H1 (cell line): ENCODE measurements around the gene SOS1. TPM values are rescaled to one million over a fixed set of nuclear protein-coding genes. Genes with fewer than 3 reads are reported as not detected.
"Not testable (repeated sequence)": the region's sequence is repeated elsewhere in the genome, so short reads cannot be mapped to it uniquely, and the experiment has no call there.

Experiments used
- CTCF ChIA-PET: fragments of 300-600 bp; sonication (Branson Sonifier 250); formaldehyde crosslinking; loops from one replicate; lab custom pipeline; 2021; ENCODE audit not compliant: partially characterized antibody; lab: Charles Lee
- POLR2A ChIA-PET: fragments of 300-600 bp; sonication (Branson Sonifier 250); formaldehyde crosslinking; loops from one replicate; lab custom pipeline; 2021; ENCODE audit warnings: inconsistent platforms; ENCODE audit not compliant: partially characterized antibody; lab: Charles Lee
- DNase-seq, 2 experiments: peaks; one replicate each; pipeline versions ENCODE4 v3.0.0 to v3.0.0-alpha.2; 2010 to 2022; ENCODE audit warnings: low spot score in 2 of 2, low read depth in 1 of 2, mixed read lengths in 1 of 2
- FAIRE-seq: peaks from 2 replicates; lab custom pipeline; 2011; peaks lifted over from hg19 to GRCh38; lab: Jason Lieb, UNC
- H2AFZ ChIP-seq: 2 replicates; pipeline ENCODE4 v1.8.1; 2012; ENCODE audit warnings: low read length, inconsistent platforms
- H2AK5ac ChIP-seq: 2 replicates; pipeline ENCODE4 v1.6.1; 2013; ENCODE audit warnings: low read depth, low read length
- H2BK120ac ChIP-seq: replicated peaks from 2 replicates; pipeline ENCODE3; 2013; ENCODE audit warnings: low read depth, low read length, inconsistent platforms
- H2BK12ac ChIP-seq: 2 replicates; pipeline ENCODE4 v1.6.1; 2013; ENCODE audit warnings: low read depth, low read length
- H2BK15ac ChIP-seq: 2 replicates; pipeline ENCODE4 v1.6.1; 2013; ENCODE audit warnings: low read length
- H2BK20ac ChIP-seq: 2 replicates; pipeline ENCODE4 v1.6.1; 2013; ENCODE audit warnings: low read length
- H2BK5ac ChIP-seq: 2 replicates; pipeline ENCODE4 v1.6.1; 2013; ENCODE audit warnings: low read depth, low read length
- H3K14ac ChIP-seq: 2 replicates; pipeline ENCODE4 v1.6.1; 2013; ENCODE audit warnings: inconsistent platforms; ENCODE audit not compliant: insufficient read length
- H3K18ac ChIP-seq: 2 replicates; pipeline ENCODE4 v1.6.1; 2013; ENCODE audit warnings: low read length; ENCODE audit errors: extremely low read depth
- H3K23ac ChIP-seq: 2 replicates; pipeline ENCODE4 v1.6.1; 2013; ENCODE audit warnings: inconsistent platforms; ENCODE audit not compliant: insufficient read length
- H3K23me2 ChIP-seq: 2 replicates; pipeline ENCODE4 v1.6.1; 2013; ENCODE audit warnings: low read depth, low read length
- H3K27ac ChIP-seq: 2 replicates; pipeline ENCODE4 v1.6.1; 2011; ENCODE audit warnings: low read depth, low read length, inconsistent platforms
- H3K27me3 ChIP-seq, 4 experiments: replicated peaks in 1 of 4; 1 replicate in 1 of 4; 2 replicates in 3 of 4; pipeline versions ENCODE4 v1.6.1 to v1.8.1; 2011 to 2013; ENCODE audit warnings: low read length in 3 of 4, mild to moderate bottlenecking in 3 of 4, inconsistent platforms in 2 of 4, mixed read lengths in 2 of 4, moderate library complexity in 1 of 4; ENCODE audit not compliant: control insufficient read depth in 3 of 4, insufficient read depth in 3 of 4; ENCODE audit errors: extremely low read depth in 1 of 4
- H3K36me3 ChIP-seq, 4 experiments: 2 replicates each; pipeline versions ENCODE4 v1.6.1 to v1.8.1; 2011 to 2013; ENCODE audit warnings: mild to moderate bottlenecking in 4 of 4, low read length in 3 of 4, moderate library complexity in 2 of 4, control low read depth in 1 of 4, inconsistent platforms in 1 of 4; ENCODE audit not compliant: insufficient read depth in 4 of 4, control insufficient read depth in 2 of 4
- H3K4ac ChIP-seq: replicated peaks from 2 replicates; pipeline ENCODE3; 2013; ENCODE audit warnings: low read length, low read depth, mixed read lengths, inconsistent platforms; ENCODE audit not compliant: insufficient read length
- H3K4me1 ChIP-seq, 4 experiments: replicated peaks in 1 of 4; 1 replicate in 1 of 4; 2 replicates in 3 of 4; pipeline versions ENCODE4 v1.6.1 to v1.8.1; 2011 to 2013; ENCODE audit warnings: low read length in 3 of 4, inconsistent platforms in 2 of 4, mixed read lengths in 1 of 4; ENCODE audit not compliant: insufficient read depth in 4 of 4, control insufficient read depth in 3 of 4
- H3K4me2 ChIP-seq, 2 experiments: 2 replicates each; pipeline versions ENCODE4 v1.6.1 to v1.8.1; 2011 to 2013; ENCODE audit warnings: low read depth in 2 of 2, low read length in 2 of 2, control low read depth in 1 of 2, inconsistent platforms in 1 of 2, mild to moderate bottlenecking in 1 of 2; ENCODE audit not compliant: insufficient read depth in 1 of 2
- H3K4me3 ChIP-seq, 4 experiments: fragments of 200-600, 300-600 bp in 1 of 4; sonication (generic), shearing (Covaris generic), sonication (Bioruptor Twin) in 1 of 4; 2 replicates each; pipeline versions ENCODE4 v1.5.1 to v1.8.1; 2011 to 2016; ENCODE audit warnings: low read length in 4 of 4, low read depth in 3 of 4, control low read depth in 2 of 4, inconsistent platforms in 2 of 4, mild to moderate bottlenecking in 2 of 4, mixed read lengths in 1 of 4, moderate library complexity in 1 of 4; ENCODE audit not compliant: insufficient read depth in 2 of 4; ENCODE audit errors: extremely low read depth in 1 of 4
- H3K56ac ChIP-seq: replicated peaks from 2 replicates; pipeline ENCODE3; 2013; ENCODE audit warnings: low read depth, mild to moderate bottlenecking, mixed read lengths, low read length, inconsistent platforms; ENCODE audit not compliant: insufficient read length
- H3K79me1 ChIP-seq: 2 replicates; pipeline ENCODE4 v1.6.1; 2013; ENCODE audit warnings: low read depth, low read length, control low read depth
- H3K79me2 ChIP-seq, 2 experiments: 2 replicates each; pipeline versions ENCODE4 v1.6.1 to v1.8.1; 2012 to 2013; ENCODE audit warnings: low read length in 2 of 2, mild to moderate bottlenecking in 2 of 2, inconsistent platforms in 1 of 2; ENCODE audit not compliant: insufficient read depth in 2 of 2, control insufficient read depth in 1 of 2
- H3K9ac ChIP-seq, 4 experiments: replicated peaks in 1 of 4; 1 replicate in 1 of 4; 2 replicates in 3 of 4; pipeline versions ENCODE4 v1.6.1 to v1.8.1; 2011 to 2013; ENCODE audit warnings: low read depth in 3 of 4, low read length in 3 of 4, control low read depth in 2 of 4, mild to moderate bottlenecking in 2 of 4, moderate library complexity in 2 of 4, inconsistent platforms in 1 of 4; ENCODE audit errors: extremely low read depth in 1 of 4
- H3K9me3 ChIP-seq, 2 experiments: 2 replicates each; pipeline versions ENCODE4 v1.6.1 to v1.8.1; 2012 to 2013; ENCODE audit warnings: mild to moderate bottlenecking in 2 of 2, moderate library complexity in 2 of 2, control low read depth in 1 of 2, inconsistent platforms in 1 of 2, low read depth in 1 of 2, low read length in 1 of 2, mixed read lengths in 1 of 2; ENCODE audit not compliant: insufficient read depth in 2 of 2
- H4K20me1 ChIP-seq, 2 experiments: replicated peaks in 1 of 2; 2 replicates each; pipeline versions ENCODE3 to v1.8.1; 2011 to 2013; ENCODE audit warnings: inconsistent platforms in 2 of 2, low read length in 2 of 2, mild to moderate bottlenecking in 1 of 2; ENCODE audit not compliant: insufficient read depth in 2 of 2, control insufficient read depth in 1 of 2
- H4K5ac ChIP-seq: 2 replicates; pipeline ENCODE4 v1.6.1; 2013; ENCODE audit warnings: low read length, low read depth, mixed read lengths, inconsistent platforms; ENCODE audit not compliant: insufficient read length
- H4K8ac ChIP-seq: 2 replicates; pipeline ENCODE4 v1.8.0; 2013; ENCODE audit warnings: mild to moderate bottlenecking, moderate library complexity, low read length, inconsistent platforms; ENCODE audit not compliant: insufficient read depth; ENCODE audit errors: extremely low read depth
- H4K91ac ChIP-seq: replicated peaks from 2 replicates; pipeline ENCODE3; 2013; ENCODE audit warnings: low read length, mixed read lengths, inconsistent platforms; ENCODE audit not compliant: insufficient read length
- ATF2 ChIP-seq: IDR thresholded peaks from 2 replicates; pipeline ENCODE4 v1.6.1; 2012; ENCODE audit warnings: low read length, inconsistent platforms
- BRCA1 ChIP-seq: IDR thresholded peaks from 2 replicates; pipeline ENCODE4 v1.6.1; 2012; ENCODE audit warnings: low read depth, low read length, improper control_type of control experiment
- JUN ChIP-seq: IDR thresholded peaks from 2 replicates; pipeline ENCODE4 v1.6.1; 2011; ENCODE audit warnings: low read depth, mild to moderate bottlenecking, improper control_type of control experiment, low read length
- SUZ12 ChIP-seq: fragments of 200-600 bp; sonication (generic); IDR thresholded peaks from 2 replicates; pipeline ENCODE4 v1.6.1; 2012; ENCODE audit warnings: mild to moderate bottlenecking, inconsistent platforms, low read length, moderate library complexity, mixed read lengths
- WGBS, 2 experiments: shearing (Covaris generic) in 1 of 2; methylation state at CpG; one replicate each; pipeline versions ENCODE4 v1.1.6 to v1.1.7; 2013 to 2015; ENCODE audit warnings: low lambda C conversion rate in 2 of 2, mixed read lengths in 2 of 2, inconsistent platforms in 1 of 2, low coverage in 1 of 2, missing lambda C conversion rate in 1 of 2; ENCODE audit not compliant: insufficient replicate concordance in 2 of 2, insufficient coverage in 1 of 2, insufficient read length in 1 of 2; ENCODE audit errors: extremely low coverage in 1 of 2, missing lambda C conversion rate in 1 of 2; 5-methylcytosine and 5-hydroxymethylcytosine counted together
- polyA plus RNA-seq, 7 experiments: library from polyadenylated mRNA; depleted of rRNA in 3 of 7; stranded (reverse) in 5 of 7; unstranded in 2 of 7; fragments of >200 nt in 5 of 7; fragments of 200-250 nt in 2 of 7; gene quantifications; 1 replicate in 5 of 7; 2 replicates in 1 of 7; 4 replicates in 1 of 7; pipeline versions ENCODE4 v1.2.1 to v1.2.3, GENCODE V29; 2011 to 2013; ENCODE audit warnings: missing spikeins in 2 of 7, mixed read lengths in 2 of 7
- total RNA-seq: library from RNA; stranded (reverse); fragmentation: NEBNext Ultra II Directional; extraction: Animal tissue kit (Norgen Biotek cat#: 25700); gene quantifications from 2 replicates; pipeline ENCODE4 v1.2.1, GENCODE V29; 2021

Gene SOS1
- total and polyA plus RNA-seq, 2 of the 8 experiments (the other 6 are each of a cell fraction or from before 2014, with no cell fraction given), result 25.7 to 27.0 TPM

- TF ChIP-seq JUN (no peak), BRCA1 (no peak), ATF2 (no peak), SUZ12 (no peak)
Measured at GRCh38 chr2:39138837-39139211, 18.0 kb upstream of the SOS1 start (continued).

- H3K4ac ChIP-seq, H3K4me3 ChIP-seq, H3K79me2 ChIP-seq, H4K8ac ChIP-seq, H3K36me3 ChIP-seq, H3K27me3 ChIP-seq, FAIRE-seq, H2AK5ac ChIP-seq, H2BK20ac ChIP-seq, H3K14ac ChIP-seq, H3K9ac ChIP-seq, H2BK5ac ChIP-seq, DNase-seq, H2AFZ ChIP-seq, H4K91ac ChIP-seq, H2BK12ac ChIP-seq, H3K56ac ChIP-seq, H3K79me1 ChIP-seq, H3K4me2 ChIP-seq, H4K5ac ChIP-seq, H3K23ac ChIP-seq, H4K20me1 ChIP-seq, H3K27ac ChIP-seq, H3K18ac ChIP-seq, H3K4me1 ChIP-seq, H2BK15ac ChIP-seq, H3K23me2 ChIP-seq, H3K9me3 ChIP-seq, H2BK120ac ChIP-seq: not testable (repeated sequence)
- CTCF ChIA-PET, result interaction anchor here (1.7 kb wide), 1 partner anchor 13 kb away, joined by 4 read pairs; no protein-coding TSS in a partner anchor
- POLR2A ChIA-PET, result interaction anchor here (0.6 kb wide), 1 partner anchor 645 kb away, joined by 3 read pairs; no protein-coding TSS in a partner anchor
- WGBS, 2 experiments, result 93% methylated on average over 11 of the region's 18 CpGs; no CpG with 5 or more reads in 1 of the 2 experiments
Measured at GRCh38 chr2:39138187-39138836, 17.5 kb upstream of the SOS1 start.
